ENCODE results near the gene IRF1.
"Not testable (repeated sequence)": the region's sequence is repeated elsewhere in the genome, so short reads cannot be mapped to it uniquely, and the experiment has no call there.

IRF1 gene

DNA sequence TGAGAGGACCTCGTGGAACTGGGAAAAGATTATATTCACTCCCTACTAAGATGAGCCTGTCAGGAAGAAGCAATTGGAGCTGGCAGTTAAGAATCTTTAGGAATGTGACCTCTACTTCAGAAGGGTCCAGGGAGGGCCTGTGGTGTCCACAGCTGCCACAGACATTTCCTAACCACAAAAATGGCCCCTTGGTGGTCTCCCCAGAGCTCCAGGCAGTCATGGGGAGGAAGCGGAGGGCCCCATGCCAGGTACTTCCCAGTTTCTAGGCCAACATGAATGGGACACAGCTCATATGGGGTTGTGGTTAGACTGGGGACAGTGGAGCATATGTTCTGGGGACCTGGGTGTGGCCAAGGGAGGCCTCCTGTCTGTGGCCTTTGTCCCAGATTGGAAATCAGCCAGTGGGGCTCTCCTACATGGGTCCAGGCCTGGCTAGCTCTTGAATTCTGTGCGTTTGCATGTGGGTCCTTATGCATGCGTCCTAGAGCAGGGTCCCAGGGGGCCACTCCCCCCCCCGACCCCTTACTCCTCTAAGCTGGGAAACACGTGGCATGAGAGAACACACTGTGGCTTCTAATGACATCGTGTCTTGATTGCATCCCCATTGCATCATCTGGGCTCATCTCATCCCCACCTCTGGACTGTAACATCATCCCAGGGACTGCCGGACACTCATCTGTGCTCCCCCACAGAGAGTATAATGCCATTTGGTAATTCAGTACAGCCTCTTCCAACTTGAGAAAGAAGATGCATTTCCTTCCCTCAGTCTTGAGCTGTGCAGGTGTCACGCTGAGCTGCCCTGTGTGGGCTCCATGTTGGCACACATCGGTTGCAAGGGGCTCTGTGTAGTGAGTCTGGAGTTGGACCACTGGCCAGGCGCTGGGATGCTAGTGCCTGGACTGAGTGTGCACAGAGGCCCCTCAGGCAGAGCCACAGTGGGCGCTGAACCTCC is 31.3 kb downstream of the IRF1 start:
- no peak for DNase-seq

DNA sequence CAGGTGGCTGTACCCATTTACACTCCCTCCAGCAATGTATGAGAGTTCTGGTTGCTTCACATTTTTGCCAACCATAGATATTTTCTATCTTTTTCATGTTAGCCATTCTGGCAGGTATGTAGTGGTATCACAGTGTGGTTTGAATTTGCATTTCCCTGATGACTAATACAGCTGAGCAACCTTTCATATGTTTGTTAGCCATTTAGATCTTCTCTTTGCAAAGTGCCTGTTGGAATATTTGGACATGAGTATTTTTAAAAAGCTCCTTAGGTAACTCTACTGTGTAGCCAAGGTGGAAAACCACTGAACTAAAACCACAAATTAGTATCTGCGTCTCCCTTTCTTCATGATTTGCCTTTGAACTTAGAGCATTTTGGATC is 31.9 kb downstream of the IRF1 start:
- no peak for DNase-seq

DNA sequence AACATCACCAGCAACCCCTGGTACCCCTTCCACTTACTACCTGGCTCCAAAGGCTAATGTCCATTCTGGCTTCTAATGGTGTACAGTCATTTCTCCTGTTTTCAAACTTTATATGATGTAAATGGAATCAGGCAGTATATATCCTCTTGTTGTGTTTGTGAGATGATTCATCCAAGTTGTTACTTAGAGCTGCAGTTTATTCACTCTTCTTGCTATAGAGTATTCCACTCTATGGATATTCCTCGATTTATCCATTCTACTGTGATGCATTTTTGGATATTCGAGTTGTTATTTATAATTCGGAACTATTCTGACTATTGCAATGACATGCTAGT is 32.4 kb downstream of the IRF1 start:
- no peak for DNase-seq

DNA sequence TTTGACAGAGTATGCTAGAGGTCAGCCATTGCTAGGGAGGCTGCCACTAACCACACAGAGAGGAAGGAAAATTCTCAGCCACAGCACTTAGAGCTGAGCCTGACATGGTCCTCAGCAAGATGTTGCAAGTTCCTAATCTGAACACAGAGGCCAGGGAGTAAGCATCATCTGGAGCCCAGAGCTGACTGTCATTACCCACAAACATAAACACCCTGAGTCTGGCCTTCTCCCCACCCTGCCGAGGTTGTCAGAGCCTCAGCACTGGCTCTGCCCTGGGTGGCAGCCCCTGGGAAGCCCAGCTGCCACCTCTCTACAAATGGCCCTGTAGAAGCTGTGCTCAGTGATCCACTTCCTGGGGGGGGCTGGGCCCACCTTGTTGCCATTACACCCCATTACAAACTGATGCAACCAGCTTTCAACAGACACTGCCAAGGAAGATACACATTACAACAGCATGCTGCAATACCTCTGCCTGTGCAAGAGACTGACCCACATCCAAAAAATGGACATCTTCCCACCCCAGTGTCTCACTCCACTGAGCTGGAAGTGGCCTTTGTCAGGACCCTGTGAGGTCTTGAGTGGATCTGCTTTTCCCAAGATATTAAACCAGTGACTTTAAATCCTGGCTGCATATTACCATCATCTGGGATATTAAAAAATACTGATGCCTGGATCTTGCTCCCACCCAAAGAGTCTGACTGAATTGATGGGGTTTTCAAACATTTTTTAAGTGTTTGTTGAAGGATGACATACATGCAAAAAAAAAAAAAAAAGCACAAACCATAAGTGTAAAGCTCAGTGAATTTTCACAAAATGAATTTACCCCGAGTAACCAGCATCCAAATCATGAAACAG is 33.0 kb downstream of the IRF1 start:
- DNase-seq = peak; percentile 68

DNA sequence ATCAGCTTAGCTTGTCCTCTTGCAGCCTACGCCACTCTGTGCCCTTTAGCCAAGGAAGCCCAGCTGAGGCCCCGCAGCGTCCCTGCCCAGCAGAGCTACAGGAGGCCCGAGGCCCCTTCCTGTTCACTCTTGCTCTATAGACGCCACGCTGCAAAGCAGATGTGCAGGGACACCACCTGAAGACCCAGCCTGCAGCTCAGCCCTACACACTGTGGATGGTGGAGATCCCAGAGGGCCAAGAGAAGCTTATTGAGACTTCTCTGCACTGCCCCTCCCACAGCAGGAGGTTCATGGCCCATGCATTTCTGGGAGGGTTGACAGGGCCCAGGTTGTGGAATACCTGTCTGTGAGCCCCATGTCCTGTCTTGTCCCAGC is 33.6 kb downstream of the IRF1 start:
- DNase-seq = no peak

DNA sequence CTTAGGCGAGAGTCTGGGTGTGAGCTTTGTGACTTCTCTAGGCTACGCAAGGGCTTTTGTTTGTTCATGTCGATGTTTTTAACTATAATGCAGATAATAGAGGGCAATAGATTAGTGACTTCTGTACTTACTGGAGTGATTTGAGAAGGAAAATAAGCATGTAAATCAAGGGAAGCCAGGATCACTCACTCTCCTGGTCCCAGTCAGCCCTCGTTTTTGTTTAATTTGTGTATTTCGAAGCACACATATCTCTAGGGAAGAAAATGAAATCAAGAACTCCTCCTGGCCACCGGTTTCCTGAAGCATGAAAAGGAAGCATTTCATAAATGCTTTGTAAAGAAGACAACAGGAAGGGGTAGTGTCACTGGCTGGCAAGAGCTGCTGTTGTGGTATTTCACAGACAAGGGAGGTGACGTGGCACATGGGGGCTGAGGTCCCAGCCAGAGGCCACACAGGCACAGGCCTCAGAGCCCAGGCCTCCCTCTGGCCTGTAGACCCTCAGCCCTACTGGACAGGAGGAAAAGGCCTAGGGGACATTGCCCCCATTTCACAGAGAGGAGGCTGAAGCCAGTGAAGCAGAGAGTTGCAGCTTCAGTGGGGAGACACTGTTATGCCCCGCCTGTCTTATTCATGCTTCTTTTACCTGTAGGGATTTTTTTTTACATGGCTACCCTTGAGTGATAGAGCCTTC is 34.1 kb downstream of the IRF1 start:
- DNase-seq = peak; percentile 83

DNA sequence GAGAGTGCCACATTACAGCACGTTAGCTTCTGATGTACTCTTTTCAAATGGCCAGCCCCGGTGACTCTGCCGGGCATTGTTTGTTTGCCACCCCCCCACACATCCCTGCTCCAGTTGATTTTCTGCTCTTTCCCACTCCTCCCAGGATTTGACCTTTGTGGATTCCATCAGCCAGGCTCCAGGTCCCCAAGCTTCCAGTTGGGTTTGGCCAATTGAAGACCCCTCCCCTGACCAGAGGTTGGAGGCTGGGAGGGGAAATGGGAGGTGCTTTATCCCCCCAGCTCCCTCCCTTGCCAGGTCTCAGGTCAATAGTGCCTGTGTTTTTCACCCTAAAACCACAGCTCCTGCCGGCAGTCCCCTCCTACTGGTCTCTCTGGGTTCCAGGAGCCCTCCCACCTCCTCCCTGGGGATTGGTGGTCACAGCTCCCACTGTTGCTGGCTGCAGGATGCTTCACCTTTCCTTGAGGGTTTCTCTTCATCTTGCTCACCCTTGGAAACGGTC is 34.9 kb downstream of the IRF1 start:
- DNase-seq = no peak

DNA sequence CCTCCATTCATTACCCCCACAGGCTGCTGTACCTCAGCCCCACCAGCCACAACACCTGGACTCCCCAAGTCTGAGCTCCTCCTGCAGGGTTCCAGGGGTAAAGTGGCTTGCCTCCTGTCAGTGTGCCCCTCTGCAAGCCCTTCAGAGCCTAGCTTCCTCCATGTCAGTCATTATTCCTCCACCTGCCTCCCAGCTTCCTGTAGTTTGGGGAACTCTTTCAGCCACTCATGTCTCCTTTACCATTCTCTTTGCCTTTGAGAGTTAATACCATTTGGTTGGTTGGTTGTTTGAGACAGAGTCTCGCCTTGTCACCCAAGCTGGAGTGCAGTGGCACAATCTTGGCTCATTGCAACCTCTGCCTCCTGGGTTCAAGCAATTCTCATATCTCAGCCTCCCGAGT is 36.2 kb downstream of the IRF1 start:
- DNase-seq = no peak

DNA sequence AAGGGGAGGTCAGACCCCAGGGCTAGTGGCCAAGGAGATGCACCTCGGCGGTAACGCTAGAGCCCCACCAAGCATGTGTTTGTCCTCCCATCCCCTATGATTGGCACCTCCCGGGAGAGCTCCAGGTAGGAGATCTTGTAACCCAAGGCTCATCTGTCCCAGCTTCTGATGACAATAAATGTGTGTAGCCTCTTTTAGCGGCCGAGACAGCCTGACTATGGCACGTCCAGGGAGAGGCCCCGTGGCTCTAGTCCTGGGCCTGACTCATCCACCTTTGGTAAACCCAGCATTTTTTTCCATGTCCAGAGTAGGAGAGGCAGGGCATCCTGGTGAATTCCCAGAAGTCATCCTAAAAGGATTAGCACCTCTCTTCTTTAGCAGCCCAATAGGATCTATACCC is 39.2 kb downstream of the IRF1 start:
- DNase-seq = no peak

DNA sequence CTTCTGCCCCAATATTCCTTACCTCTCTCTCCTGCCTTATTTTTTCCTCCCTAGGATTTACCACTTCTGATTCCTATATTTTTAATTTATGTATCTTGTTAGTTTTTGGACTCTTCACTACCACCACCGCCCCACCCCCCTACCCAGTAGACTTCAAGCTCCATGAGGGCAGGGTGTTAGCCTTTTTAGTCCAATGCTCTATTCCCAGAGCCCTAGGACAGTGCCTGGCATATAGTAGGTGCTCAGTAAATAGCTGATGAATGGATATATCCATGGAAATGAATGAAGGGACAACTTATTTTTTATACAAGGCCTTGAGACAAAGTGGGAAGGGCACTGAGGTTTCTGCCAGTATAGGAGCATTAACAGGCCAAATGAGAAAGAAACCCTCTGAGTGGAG is 41.5 kb downstream of the IRF1 start:
- DNase-seq = no peak

DNA sequence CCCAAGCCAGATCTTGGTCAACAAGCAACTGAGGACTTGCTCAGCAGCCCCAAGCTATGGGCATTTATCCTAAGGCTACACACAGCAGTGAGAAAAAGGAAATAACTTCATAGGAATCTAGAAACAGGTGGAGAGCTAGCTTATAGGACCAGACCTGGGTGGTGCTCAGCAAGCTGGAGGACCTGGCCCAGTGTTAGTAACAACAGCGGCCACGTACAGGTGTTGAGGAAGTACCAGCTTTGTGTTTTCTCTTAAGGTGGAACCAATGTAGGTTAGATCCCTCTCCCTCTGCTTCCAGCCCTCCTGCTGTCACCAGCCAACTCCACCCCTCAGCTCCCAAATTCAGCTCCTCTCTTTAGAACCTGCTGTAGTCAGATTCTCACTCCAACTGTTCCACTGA is 43.4 kb downstream of the IRF1 start:
- DNase-seq = no peak

DNA sequence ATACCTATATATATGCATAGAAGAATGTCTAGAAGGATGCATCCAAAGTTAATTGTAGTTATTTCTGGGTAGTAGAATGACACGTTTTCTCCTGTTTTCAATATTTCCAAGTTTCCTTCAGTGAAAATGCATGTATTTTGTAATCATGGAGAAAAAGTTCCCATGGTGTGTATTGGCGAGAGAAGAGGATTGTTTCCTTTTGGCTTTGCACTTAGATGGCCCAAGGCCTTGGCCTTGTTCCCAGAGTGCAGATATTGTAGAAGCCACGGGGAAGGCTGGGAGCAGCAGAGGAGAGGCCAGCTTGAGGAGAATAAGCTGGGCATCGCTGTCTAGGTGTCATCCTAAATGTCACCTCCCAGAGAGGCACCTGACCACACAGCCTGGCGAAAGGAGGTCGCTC is 44.0 kb downstream of the IRF1 start:
- DNase-seq = no peak

DNA sequence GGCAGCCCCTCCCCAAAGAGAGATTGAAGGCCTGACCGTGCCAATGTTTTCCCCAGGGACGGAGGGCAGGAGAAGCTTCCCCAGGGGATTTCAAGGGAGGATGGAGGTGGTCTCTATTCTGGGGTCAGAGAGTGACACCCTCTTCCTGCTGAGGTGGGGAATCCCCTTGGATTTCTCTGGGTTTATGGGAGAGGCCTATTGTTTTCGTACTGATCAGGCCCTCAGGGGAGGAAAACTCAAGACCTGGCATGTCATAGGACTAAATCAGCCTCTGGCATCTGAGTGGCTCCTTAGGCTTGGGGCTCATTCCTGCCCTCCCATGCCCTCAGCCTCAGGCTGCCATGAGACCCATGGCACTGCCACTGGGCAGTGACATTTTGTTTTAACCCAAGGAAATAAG is 44.6 kb downstream of the IRF1 start:
- DNase-seq = no peak

DNA sequence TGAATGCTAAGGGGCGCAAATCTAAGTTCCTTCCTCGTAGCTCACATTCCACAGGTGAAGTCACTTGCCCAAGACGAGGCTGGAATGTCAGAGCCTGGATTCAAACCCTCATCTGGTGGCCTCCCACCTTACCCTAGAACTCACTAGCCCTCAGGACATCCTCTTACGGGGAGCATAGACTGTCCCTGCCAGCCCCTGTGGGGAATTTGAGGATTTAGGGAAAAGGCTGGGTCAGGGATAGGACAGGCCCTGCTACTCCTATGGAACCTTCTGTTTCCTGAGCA is 45.0 kb downstream of the IRF1 start:
- DNase-seq = no peak

DNA sequence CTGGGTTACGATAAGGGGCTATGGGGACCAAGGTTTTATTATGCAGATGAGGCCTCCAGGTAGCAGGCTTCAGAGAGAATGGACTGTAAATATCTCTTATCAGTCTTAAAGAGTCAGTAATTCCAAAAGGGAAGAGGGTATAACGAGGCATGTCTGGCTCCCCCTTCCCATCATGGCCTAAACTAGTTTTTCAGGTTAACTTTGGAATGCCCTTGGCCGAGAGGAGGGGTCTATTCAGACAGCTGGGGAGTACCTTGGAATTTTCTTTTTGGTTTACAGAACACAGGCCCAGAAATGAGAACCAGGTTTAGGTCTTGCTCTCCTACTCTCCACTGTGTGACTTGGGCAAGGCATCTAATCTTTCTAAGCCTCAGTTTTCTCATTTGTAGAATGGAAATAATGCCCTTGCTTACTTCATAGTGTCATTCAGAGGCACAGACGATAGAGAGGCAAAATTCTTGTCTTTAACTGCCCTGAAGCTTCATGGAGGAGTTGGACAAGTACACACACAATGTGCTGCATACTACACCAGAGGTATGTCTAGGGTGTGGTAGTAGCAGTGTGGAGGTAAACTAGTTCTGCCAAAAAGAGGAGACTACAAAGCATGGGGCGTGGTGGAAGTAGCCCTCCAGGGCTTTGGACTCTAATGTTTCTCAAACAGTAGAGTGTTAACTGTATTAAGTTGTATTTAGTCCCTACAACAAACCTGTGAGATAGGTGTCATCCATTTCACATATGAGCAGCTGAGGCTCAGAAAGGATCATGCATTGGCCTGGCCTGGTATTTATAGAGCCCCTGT is 45.5 kb downstream of the IRF1 start:
- DNase-seq = no peak

DNA sequence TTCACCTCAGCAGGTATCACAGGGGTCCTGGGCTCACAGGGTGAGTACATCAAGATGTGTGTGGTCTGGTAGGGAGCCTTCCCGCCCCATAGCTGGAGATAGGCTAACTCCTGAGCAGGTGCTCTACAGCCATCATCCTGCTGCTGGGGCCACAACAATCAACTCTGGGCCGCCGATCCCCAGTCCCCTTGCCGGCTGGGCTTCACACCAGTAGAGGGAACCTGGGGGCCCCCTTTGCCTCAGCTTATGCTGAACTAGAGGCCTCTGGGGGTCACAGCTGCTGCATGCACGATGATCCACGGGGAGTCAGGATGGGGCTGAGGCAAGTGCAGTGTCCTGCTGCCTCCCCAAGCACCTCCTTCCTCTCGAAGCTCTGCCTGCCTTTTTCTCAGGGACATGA is 46.5 kb downstream of the IRF1 start:
- DNase-seq = no peak

DNA sequence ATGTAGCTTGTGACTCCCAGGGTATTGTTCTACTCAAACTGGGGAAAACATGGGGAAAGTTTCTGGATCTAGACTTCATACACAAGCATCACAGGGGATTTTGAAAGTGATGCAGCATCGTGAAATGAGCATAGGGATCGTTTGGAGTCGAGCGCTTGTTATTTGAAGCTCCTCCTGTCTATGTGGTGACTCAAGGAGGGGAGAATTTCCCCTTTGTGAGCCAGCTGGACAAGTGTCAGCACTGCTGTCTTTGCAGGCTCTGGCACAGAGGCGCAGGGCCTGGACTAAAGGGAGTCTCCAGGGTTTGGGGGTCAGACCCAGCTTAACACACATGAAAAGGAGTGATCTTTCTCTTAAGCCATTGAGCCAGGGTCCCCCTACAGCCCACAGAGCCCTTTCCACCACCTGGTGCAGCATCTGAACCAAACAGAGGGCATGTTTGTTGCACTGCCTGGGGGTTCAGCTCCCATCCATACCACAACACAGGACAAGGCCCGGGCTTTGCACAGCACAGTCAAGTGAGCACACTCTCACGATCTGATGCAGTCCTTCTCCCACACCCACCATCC is 51.0 kb downstream of the IRF1 start:
- DNase-seq = peak; percentile 51

DNA sequence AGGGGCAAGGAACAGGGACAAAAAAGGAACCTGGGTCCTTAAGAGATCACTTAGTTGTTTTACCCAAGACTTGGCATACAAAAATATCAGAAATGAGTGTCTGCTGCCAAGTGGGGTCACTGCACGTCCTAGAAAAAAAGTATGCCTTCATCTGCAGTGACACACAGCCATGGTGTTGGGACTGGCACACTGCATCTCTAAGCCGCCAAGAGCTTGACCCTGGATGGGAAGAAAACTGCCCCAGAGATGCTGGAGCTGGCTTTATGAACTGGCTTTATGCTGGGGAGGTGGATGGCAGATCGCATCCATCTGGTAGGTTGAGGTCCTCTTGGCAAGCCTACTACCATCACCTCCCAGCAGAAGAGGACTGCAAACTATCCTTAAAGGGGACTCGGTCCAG is 51.7 kb downstream of the IRF1 start:
- no peak for DNase-seq

DNA sequence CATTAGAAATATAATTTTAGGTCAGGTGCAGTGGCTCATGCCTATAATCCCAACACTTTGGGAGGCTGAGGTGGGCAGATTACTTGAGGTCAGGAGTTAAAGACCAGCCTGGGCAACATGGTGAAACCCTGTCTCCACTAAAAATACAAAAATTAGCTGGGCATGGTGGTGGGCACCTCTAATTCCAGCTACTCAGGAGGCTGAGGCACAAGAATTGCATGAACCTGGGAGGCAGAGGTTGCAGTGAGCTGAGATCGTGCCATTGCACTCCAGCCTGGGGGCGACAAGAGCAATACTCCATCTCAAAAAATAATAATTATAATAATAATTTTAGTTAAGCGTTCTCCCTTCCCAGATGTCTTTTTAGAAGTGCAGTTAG is 52.3 kb downstream of the IRF1 start:
- not testable (repeated sequence) for DNase-seq

DNA sequence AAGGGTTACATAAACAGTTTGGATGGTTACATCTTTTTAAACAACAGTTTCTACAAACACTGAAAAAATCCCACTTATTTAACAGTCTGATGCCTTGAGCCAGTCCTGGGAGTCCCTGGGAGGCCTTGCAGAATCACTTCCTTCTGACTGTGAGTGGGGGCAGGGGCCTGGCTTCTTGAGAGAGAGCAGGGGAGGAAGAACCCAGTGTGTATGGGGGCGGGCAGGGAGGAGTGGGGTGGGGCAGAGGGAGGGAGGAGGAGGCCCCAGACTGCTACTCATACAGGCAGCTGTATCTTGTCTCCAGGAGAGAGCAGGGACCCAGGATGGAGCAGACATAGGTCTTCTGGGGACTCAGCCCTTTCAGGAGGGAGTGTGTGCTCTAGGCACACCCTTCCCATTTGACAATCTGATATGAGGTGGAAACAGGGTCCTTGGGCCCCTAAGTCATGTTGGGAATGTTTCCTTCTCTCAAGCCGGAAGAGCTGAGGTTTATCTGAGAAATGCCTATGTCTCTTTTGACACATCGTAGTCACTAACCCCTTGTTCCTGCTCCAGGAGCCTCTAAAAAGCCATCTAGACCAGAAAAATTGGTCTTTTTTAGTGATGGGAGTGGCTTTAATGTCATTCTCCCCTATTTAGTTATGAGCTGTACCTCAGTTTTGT is 52.8 kb downstream of the IRF1 start:
- DNase-seq = peak; percentile 79

DNA sequence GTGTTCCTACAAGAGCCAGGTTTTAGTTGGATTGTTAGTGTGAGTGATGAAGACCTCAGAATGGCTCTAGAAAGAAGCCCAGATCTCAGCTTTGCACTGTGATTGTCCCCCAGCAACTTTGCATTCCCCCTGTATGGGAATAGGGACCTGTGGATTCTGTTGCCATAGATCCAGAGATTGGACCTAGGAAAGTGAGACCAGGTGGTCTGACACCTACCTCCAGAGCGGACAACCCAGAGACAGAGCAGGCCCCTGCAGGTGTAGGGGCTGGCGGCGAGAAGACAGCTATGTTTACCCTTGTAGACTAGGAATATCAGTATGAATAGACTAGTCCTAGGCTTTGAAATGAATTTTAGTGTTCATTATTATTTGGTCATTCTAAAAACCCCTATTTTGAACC is 53.6 kb downstream of the IRF1 start:
- no peak for DNase-seq

DNA sequence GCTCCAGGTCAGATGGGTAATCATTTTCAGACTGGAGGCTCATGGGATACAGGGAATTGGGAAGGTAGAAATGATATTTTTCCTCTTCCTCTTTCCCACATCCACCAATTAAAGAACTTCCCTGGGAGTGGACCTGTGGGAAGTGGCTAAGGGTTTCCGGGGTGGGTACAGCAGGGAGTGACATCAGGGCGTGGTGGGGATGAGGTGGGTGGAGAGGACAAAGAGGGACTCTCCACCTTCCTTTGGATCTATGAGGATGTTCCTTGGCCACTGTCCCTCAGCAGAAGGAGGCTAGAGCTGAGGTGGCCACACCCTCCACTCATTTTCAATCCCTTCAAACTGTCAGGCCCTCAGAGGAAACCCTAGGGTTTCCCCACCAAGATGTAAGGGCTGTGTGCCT is 54.7 kb downstream of the IRF1 start:
- DNase-seq = no peak
